HG02763 (cell line): Measurements from ENCODE around the gene RPL13.
"Not testable (repeated sequence)": the region's sequence is repeated elsewhere in the genome, so short reads cannot be mapped to it uniquely, and the experiment has no call there.

Experiments
- ATAC-seq: cut with Tn5 transposase; IDR thresholded peaks from one replicate; pipeline ENCODE4 v1.9.1; 2021; ENCODE audit warnings: mild to moderate bottlenecking, moderate library complexity; ENCODE audit not compliant: unreplicated experiment

RPL13 gene

DNA sequence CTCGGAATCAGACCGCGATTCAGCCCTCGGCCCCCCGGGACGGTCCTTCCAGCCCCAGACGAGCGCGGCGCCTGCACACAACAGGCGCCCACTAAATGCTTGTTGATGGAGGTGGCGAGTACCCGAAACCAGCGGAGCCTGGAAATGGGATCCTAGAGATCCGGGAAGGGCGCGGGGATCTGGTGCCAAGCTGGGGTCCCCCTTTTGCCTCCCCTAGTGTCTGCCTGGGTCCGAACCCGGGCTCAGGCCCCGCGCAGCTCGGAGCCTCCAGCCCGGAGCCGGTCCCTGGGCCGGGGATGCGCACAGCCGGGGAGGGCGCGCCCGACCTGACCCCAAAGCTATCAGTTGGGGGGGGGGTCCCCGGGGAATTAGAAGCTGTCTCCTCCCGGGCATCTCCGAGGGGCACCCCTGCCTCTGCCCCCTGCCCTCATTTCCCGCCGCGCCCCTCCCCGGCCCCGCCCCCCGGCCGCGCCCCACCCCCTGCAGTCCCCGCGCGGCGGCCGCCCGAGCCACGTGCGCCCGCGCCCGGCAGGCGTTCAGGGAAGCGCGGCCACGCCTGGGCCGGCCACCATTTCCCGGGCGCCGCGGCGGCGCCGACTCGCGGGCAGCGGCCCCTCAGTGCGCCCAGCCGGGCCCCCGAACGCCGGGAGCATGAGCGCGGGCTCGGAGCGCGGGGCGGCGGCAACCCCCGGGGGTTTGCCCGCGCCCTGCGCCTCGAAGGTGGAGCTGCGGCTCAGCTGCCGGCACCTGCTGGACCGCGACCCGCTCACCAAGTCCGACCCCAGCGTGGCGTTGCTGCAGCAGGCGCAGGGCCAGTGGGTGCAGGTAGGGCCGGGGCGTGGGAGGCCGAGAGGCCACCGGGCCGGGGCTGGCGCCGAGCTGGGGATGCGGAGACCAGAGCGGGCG lies 15.0 kb downstream of the RPL13 start, which contains the start of gene CPNE7:
Gene CPNE7, plus strand, starts transcription at position 512 of the 906 bp plus-strand sequence. Its CDS starts 140 bp downstream, at position 652.
- ATAC-seq, result no peak

- ATAC-seq, result no peak
Measured at GRCh38 chr16:89576153-89577054, 15.9 kb downstream of the RPL13 start.

DNA sequence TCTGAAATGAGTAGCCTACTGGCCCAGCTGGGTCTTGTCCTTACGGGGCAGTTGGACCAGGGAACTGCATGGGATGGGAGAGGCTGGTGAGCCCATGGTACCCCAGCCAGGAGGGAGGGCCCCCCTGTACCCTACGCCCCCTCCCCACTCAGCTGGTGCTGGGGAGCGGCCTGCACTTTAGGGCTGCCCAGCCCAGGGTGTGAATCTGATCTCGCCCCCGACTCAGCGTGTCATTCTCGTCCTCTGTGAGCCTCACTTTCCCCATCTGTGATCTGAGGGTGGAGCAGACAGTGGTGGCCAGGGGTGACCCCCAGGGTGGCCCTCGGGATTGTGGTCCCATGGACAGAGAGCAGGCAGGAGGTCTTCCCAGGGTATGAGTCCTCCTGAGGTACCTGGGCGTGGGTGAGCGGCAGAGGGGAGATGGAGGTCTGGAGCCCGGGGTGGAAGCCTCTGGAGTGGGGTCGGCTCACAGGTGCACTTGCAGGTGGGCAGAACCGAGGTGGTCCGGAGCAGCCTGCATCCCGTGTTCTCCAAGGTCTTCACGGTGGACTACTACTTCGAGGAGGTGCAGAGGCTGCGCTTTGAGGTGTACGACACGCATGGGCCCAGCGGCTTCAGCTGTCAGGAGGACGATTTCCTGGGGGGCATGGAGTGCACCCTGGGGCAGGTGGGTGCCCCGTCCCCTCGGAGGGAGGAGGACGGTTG lies 16.7 kb downstream of the RPL13 start:
- no peak for ATAC-seq

DNA sequence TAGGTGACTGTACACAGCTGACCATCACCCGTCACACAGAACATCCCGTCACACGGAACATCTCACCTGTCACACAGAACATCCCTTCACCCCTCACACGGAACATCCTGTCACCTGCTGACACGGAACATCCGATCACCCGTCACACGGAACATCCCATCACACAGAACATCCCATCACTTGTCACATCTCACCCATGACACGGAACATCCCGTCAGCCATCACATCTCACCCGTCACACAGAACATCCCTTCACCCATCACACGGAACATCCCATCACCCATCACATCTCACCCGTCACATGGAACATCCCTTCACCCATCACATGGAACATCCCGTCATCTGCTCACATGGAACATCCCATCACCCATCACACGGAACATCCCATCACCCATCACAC lies 18.9 kb downstream of the RPL13 start:
- ATAC-seq, result no peak

DNA sequence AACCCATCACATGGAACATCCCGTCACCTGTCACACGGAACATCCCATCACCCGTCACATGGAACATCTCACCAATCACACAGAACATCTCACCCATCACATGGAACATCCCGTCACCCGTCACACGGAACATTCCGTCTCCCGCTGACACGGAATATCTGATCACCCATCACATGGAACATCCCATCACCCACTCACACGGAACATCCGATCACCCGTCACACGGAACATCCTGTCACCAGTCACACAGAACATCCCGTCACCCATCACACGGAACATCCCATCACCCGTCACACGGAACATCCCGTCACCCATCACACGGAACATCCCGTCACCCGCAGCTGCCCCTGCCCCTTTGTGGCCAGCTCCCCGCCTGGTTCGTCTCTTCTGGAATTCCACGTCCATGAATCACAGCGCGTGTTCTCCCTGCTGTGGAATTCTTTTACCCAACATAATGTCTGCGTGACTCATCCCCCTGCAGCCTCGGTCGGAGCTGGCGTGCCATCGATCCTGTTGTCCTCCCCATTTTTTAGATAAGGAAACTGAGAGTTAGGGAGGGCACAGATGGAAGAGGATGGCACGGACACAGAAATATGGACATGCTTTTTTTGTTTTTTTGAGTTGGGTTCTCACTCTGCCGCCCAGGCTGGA lies 20.7 kb downstream of the RPL13 start:
- no peak for ATAC-seq

- no peak for ATAC-seq
Measured at GRCh38 chr16:89581861-89582563, 21.5 kb downstream of the RPL13 start.

- ATAC-seq, result no peak
Measured at GRCh38 chr16:89582614-89583196, 22.2 kb downstream of the RPL13 start.

DNA sequence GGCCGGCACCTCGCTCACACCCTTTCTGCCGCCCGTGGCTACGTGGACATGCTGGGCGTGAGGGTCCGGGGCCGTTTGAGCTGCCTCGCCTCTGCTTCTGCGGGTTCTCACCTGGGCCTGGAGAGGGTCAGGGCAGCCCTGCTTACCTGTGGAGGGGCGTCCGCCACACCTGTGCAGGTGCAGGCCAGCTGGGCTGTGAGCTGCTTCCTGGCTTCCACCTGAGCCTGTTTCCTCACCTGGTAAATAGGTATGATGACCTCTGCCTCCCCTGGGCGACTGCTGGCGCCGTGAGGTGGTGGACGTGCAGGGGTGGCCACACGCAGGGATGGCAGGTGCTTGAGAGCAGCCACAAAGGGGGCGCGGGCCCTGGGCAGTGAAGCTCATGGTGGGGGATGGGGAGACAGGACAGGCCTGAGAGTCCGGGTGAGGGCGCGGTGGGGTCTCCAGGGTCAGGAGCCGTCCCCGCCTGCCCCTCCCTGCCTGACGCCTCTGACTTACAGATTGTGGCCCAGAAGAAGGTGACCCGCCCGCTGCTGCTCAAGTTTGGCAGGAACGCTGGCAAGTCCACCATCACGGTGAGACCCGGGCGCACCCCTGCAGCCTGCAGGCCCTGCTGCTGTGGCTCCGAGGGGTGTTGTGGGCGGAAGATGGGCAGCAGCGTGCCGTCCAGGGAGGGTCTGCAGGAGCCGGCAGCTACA lies 22.9 kb downstream of the RPL13 start:
- ATAC-seq, result no peak

DNA sequence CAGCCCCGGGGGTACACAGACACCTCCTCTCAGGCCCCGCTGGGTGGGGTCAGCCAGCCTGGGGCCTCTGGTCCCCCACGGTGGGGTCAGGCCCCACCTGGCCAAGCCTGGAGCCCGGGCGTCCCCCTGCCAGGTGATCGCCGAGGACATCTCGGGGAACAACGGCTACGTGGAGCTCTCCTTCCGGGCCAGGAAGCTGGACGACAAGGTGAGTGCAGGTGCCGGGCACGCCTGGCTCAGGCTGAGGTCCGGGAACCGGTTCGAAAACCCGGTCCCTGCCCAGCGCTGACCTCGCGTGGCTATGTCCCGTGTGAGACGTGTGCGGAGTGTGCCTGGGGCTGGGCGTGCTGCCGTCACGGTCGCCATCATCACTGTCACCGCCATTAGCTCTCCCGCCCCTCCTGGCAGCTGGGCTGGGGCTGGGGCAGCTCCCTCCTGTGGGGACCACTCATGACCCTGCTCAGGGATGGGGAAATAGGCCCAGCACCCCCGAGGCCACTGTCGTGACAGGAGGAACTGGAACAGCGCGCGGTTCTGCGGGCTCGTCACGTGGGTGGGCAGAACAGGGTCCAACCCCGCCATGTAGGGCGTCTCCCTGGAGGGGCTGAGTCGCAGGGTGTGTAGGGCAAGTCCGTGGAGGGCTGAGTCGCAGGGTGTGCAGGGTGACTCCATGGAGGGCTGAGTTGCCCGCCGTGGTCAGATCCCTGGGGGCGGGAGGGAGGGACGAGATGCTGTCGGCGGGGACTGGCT lies 23.6 kb downstream of the RPL13 start:
- ATAC-seq, result no peak

- ATAC-seq, result no peak
Measured at GRCh38 chr16:89584768-89585549, 24.5 kb downstream of the RPL13 start.

GRCh38 chr16:89586218-89586617 lies 25.7 kb downstream of the RPL13 start:
- ATAC-seq, result no peak

DNA sequence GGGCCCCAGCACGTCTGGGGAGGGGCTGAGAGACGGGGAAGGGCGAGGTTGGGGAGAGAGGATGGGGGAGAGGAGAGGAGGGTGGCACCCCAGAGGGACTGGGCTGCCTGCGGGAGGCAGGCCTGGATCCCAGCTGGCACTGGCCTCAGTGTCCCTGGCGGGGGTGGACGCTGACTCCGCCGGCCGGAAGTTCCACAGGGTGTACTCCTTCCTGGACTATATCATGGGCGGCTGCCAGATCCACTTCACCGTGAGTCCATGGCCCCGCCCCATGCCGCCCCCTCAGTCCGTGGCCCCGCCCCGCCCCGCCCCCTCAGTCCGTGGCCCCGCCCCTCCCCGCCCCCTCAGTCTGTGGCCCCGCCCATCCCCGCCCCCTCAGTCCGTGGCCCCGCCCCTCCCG lies 26.4 kb downstream of the RPL13 start:
- no peak for ATAC-seq

DNA sequence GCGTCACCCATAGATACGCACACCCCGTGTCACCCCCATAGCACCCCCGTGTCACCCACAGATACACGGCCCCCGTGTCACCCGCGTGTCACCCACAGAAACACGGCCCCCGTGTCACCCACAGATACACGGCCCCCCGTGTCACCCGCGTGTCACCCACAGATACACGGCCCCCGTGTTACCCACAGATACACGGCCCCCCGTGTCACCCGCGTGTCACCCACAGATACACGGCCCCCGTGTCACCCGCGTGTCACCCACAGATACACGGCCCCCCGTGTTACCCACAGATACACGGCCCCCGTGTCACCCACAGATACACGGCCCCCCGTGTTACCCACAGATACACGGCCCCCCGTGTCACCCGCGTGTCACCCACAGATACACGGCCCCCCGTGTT lies 27.2 kb downstream of the RPL13 start:
- ATAC-seq, result not testable (repeated sequence)

GRCh38 chr16:89588413-89589109 lies 28.1 kb downstream of the RPL13 start:
- no peak for ATAC-seq

GRCh38 chr16:89589241-89589926 lies 28.9 kb downstream of the RPL13 start:
- no peak for ATAC-seq

GRCh38 chr16:89593841-89594240 lies 33.4 kb downstream of the RPL13 start:
- ATAC-seq, result no peak
